Measurements from ENCODE around the gene LRR1.
A peak's percentile ranks its signal among the peaks of the same experiment; 100 is the strongest.
"Not testable (repeated sequence)": the region's sequence is repeated elsewhere in the genome, so short reads cannot be mapped to it uniquely, and the experiment has no call there.

Gene LRR1

DNA sequence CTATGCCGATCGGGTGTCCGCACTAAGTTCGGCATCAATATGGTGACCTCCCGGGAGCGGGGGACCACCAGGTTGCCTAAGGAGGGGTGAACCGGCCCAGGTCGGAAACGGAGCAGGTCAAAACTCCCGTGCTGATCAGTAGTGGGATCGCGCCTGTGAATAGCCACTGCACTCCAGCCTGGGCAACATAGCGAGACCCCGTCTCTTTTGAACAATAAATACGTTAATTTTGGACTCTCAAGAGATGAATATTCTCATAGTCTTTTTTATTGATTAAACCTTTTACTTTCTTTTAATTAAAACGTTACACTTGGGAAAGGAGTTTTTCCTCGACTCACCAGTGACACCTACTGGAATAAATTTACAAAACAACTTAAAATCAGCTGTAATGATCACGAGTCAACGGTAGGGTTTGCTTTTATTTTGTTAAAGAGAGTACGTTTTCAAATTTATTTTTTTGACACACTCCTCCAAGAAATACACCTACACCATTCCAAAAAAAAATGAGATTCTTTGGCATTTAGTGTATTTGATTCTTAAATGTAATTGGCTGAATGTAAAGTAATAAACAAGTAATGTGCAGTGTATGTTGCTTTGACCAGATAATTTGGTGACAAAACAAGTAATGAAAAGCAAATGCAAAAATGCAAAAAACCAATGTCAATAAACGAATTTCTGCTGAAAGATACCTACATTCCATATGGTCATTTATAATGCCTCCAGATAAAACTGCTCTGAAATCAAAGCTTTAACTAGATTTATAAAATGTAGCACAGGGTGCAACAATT lies 11.9 kb upstream of the LRR1 start:
- peak; percentile 84 for DNase-seq

GRCh38 chr14:49589387-49589786 lies 9.4 kb upstream of the LRR1 start:
- no peak for DNase-seq

DNA sequence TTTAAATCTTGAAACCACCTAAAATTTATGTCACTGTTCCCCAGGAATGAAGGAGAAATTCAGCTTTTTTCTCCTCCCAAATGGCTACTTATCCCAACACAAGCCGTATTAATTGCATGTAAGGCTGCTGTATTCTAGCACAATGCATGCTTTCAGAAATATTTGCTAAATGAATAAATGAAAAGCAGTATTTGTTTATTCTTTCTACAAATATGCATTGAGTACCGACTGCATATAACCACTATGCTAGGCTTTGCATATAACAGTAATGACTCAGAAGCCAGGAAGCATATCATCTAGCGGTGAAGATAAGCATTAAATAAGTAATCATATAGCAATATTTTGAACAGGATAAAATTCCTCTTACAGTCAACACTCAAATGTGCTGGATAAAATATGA lies 5.7 kb upstream of the LRR1 start:
- DNase-seq, result peak; percentile 72

DNA sequence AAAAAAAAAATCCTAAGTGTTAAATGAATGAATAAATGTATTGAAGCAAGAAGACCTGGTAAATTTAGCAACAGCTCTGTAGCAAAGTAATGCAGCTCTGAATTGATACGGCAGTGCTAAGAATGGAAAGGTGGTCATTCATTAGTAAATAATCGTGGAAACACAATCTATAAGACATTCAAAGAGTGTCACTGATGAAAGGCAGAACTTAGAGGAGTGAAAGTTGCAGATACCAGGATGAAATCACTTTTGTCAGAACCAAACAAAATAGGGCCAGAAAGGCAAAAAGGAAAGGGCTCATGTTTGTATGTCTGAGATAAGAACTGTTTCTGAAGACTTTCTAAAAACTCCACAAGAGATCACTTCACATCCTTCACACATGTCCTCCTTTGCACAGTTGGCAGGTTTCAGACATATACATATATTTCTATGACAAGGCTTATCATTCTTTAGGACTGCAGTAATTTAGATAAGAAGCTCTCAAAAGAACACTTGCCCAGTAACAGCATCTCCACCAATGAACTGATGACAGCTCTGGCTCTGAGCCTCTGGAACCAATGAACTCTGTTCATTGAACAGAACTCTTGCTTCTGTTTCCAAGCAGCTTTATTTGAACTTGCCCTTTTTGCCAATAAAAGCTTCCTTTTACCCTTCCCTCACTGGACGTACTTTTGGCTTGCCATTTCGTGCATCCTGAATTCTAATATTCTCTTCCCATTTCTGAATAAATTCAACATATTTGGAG lies 4.2 kb upstream of the LRR1 start:
- no peak for DNase-seq

DNA sequence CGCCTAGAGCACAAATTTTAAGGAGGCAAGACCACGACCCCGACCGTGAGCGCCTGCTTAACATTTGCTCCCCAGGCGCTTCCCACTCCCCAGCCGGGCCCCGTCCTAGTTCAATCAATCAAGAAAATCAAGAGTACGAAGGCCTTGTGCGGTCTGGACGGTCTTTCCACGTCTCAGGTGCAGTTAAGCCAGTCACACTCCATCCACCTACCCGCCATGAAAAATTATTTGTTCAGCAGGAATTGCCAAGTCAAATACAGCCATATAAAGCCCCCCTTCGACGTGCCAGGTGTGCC lies 603 bp upstream of the LRR1 start:
- DNase-seq, result no peak

- no peak for DNase-seq
These were observed 8.8 kb downstream of the LRR1 start for GRCh38 chr14:49607583-49607982.

GRCh38 chr14:49612251-49612650 lies 13.5 kb downstream of the LRR1 start:
- no peak for DNase-seq

DNA sequence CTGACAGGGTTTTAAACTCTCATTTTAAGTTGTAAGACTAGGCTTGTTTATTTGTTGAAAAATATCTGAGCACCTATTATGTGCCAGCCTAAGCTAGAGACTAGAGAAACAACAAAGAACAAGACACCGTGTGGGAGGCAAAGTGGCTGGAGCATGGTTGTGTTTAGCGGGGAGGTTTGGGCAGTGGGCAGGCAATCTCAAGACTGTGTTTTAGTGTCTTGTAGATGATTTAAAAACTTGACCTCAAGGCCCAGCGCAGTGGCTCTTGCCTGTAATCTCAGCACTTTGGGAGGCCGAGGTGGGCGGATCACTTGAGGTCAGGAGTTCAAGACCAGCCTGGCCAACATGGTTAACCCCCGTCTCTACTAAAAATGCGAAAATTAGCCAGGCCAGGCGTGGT lies 13.9 kb downstream of the LRR1 start:
- DNase-seq, result no peak

GRCh38 chr14:49614196-49614595 lies 15.5 kb downstream of the LRR1 start:
- no peak for DNase-seq

- DNase-seq, result no peak
These were observed 17.0 kb downstream of the LRR1 start for GRCh38 chr14:49615776-49616175.

DNA sequence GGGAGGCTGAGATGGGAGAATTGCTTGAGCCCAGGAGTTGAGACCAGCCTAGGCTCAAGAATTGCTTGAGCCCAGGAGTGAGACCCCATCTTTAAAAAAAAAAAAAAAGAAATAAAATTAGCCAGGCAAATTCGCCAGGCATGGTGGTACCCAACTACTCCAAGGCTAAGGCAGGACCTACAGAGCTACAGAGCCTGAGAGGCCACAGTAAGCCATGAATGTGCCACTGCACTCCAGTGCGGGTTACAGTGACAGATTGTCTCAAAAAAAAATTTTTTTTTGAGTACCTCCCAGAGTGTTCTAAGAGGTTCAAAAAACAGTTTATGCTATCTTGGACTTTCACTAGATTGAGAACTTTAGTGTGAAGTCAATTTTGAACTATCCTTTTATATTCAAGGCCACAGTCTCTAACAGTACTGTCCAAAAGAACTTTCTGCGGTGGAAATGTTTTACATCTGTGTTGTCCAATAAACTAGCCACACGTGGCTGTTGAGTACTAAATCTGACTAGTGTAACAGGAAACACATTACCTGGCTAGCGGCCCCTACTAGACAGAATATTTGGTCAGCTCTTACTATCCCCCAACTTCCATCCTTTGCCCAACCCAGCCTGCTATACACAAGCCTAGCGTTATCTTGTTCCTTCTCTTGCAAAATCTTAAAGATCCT lies 19.2 kb downstream of the LRR1 start:
- DNase-seq, result no peak

DNA sequence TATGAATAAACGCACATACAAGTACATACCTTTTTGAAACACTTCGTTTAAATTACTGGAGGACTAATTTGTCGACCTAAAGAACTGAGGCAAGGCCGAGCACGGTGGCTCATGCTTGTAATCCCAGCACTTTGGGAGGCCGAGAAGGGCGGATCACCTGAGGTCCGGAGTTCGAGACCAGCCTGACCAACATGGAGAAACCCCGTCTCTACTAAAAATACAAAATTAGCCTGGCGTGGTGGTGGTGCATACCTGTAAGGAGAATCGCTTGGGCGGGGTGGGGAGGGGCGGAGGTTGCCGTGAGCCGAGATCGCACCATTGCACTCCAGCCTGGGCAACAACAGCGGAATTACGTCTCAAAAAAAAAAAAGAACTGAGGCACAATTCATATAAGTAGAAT lies 20.5 kb downstream of the LRR1 start:
- DNase-seq, result not testable (repeated sequence)

DNA sequence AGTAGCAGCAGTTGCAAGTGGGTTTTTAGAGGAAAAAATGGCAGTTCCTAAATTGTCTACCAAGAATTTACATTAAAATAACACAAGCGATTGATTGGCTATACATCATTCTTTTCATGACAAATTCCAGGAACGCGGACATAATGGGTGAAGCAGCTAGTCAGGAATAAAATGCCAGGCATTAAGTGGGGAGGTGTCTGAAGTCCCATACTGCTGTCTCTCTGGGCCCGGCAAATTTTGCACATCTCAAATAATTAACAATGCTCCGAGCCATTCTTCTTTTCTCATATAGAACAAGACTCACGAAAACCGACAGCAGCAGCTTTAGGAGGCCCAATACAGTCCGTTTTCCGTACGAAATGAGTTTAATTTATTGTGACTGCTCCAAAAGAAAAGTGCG lies 21.0 kb downstream of the LRR1 start:
- no peak for DNase-seq

DNA sequence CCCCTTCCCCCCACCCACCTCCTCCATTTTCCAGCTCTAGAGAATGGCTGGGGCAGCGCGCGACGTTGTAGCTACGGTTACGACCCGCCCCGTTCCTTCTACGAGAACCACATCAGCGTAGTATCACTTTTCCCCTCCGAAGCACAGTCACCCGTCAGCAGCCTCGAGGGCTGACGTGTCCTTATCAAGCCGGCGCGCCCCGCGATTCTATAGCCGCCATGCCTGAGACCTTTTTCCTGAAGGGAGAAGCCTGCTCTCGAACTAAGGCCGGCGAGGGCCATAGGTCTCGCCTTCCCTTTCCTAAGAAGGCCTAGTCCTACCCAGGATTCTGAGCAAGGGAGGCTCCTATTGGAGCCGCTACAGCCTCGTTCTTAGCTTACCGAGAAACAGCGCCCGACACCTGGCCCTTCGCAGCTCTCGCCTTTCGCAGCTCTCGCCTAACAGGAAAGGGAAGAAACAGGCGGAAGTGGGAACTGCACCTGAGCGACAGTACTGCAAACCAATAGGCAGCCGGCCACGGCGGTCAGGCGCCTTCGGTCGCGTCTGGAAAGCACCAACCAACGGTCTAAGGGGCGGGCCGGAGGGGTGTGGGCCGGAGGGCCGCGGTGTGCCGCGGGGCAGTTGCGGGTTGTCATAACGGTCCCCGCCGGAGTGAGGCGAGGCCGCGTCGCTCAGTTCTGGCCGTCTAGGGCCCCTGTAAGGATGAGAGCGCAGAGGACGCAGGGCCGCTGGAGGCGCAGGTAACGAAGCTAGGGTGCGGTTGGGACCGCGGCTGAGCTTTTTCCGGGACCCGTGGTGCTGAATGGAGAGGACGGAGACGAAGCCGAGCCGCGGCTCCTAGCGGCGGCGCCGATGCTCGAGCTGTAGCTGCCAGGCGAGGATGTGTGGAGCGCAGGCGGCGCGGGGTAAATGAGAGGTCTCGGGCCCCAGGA lies 21.7 kb downstream of the LRR1 start, which contains the start of the genes MGAT2 and RPL36AL:
MGAT2 (plus strand) TSS at position 618 of the 932 bp plus-strand sequence. CDS start 470 bp downstream, outside the sequence.
RPL36AL (minus strand) TSS at position 445 of the 932 bp plus-strand sequence. CDS start 1,522 bp downstream, outside the sequence.
- DNase-seq, result peak; percentile 99

GRCh38 chr14:49621114-49621881 lies 22.6 kb downstream of the LRR1 start:
- DNase-seq, result peak; percentile 61

- no peak for DNase-seq
These were observed 23.4 kb downstream of the LRR1 start for GRCh38 chr14:49622022-49622607.

DNA sequence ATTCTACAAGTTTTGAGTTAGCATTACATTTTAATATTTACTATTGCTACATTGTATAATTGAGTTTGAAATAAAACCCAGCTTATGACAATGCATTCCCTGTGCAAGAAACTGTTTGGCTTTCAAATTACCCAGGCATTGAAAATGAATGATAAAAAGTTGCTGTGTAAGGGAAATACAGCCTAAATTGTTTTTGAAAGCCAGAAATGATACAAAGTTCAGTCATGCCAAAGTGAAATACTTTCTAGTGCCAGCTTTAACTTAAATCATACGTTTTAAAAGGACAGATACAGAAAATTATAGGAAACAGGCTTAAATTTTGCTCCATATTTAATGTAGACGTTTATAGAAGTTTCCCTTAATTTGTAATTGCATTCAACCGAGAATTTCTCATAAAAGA lies 24.6 kb downstream of the LRR1 start:
- no peak for DNase-seq

DNA sequence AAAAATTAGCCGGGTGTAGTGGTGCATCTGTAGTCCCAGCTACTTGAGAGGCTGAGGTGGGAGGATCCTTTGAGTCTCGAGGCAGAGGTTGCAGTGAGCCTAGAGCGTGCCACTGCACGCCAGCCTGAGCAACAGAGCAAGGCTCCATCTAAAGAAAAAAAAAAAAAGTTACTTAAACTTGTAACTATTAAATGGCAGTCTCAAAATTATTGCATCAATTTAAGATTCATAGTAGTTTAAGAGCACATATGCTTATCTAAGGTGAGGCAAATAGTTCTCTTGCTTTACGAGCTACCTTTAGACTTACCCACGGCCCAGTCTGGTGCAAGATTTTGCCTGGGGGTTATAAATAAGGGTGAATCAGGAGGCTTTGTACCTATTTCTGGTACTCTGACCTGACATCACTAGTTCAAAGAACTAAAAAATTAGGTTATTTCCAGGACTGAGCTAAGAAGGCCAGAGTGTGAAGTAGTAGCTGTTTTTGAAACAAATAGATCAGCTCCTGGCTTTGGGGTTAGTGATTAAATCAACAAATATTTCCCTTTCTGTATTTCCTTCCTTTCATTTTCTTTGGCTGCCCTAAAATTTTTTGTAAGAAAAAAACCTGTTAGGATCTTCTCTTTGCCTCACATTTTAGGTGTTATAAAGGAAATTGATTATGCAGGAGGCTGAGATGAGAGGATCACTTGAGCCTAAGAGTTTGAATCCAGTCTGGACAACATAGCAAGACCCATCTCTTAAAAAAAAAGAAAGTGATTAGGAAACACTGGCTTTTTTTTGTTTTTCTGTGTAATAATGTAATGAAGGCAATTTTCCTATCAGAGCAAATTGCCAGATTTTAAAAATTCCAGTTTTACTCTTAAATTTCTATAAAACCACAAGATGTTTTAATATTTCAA lies 25.4 kb downstream of the LRR1 start:
- DNase-seq, result no peak

DNA sequence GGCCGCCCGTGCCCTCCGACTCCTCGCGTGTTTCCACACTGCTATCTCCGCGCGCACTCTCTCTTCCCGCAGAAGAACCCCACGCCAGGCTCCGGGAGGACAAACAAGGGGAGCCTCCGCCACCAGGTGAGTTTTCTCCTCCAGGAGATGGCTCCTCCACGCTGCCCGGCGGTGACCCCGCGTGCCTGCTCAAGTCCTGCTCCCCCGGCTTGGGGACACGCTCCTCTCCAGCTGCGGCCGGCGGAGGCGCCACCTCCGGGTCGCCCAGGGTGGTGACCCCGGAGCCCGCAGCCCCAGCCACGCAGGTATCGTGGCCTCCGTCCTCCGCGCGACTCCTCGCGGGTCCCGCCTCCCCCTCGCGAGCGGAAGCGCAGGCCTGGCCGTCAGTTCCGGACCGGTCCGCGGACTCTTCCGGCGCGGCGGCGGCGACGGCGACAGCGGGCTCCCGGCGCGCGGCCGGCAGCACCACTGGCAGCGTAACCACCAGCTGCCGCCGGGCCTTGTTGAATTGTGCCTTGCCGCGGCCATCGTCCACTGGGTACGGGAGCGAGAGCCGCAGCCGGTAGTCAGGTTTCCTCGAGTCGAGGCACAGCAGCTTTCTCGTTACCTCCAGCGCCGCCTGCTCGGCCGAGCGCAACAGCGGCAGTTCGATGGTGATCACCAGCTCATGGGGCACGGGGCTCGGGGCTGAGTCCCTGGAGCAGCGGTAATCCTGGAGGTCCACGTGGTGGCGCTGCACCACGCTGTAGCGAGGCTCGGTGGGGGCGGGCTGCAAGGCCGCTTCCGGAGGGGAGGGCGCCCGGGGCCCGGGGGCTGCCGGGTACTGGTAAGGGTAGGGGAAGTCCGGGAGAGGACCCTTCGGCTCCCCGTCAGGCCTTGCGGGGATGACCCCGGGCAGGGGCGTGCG lies 35.2 kb downstream of the LRR1 start:
- peak; percentile 95 for DNase-seq
